Glomerular endothelial cell (primary cell): ENCODE results near the gene NUDT5. TPM values are rescaled to one million over a fixed set of nuclear protein-coding genes. Genes with fewer than 3 reads are reported as not detected.
"Not testable (repeated sequence)": the region's sequence is repeated elsewhere in the genome, so short reads cannot be mapped to it uniquely, and the experiment has no call there.

Experiments
- DNase-seq: peaks from one replicate; pipeline ENCODE4 v3.0.0-alpha.2; 2011; ENCODE audit warnings: low read depth, low spot score; ENCODE audit errors: extremely low read depth
- total RNA-seq: library from RNA; depleted of rRNA; stranded (reverse); fragments of >200 nt; gene quantifications from 2 replicates; pipeline ENCODE4 v1.2.3, GENCODE V29; 2015

Gene NUDT5
- total RNA-seq, 1 donor from 2014 or later, result 63.9 TPM

- DNase-seq, result no peak
Measured at GRCh38 chr10:12207114-12207513, 11.4 kb upstream of the NUDT5 start.

- DNase-seq, result no peak
Measured at GRCh38 chr10:12205082-12205481, 9.4 kb upstream of the NUDT5 start.

GRCh38 chr10:12202226-12202625, 6.5 kb upstream of the NUDT5 start:
- DNase-seq, result no peak

- no peak for DNase-seq
Measured at GRCh38 chr10:12201543-12201942, 5.9 kb upstream of the NUDT5 start.

DNA sequence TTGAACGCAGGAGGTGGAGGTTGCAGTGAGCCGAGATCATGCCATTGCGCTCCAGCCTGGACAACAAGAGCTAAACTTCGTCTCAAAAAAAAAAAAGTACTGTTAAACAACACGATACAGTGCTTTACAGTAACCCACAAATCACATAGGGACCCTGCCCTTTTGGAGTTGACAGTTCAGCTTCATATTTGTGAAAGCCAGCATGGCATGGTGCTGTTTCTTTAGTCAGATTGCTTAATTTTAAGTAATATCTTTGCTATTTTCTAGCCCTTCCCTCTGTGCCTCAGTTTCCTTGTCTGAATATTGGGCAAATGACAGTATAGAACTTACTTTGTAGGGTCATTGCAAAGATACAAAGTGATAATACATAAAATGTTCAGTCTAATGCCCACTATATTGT, 5.2 kb upstream of the NUDT5 start:
- no peak for DNase-seq

DNA sequence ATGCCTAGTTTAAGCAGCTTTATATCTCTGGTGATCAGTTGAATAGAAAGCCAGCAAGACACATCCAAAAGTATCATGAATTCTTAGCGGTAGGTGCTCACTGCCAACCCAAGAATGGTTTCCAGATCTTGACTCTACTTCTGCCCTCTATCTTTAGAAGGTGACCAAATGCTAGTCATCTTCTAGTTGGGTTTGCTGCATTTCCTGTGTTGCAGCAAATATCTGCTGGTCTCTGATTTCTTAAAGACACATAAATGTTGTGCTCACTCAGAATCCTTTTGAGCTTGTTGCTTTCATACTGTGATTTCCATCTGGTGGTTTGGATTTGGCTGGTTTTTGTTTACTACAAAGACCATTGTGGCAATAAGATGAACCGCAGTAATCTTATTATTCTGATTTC, 2.5 kb upstream of the NUDT5 start:
- DNase-seq, result no peak

DNA sequence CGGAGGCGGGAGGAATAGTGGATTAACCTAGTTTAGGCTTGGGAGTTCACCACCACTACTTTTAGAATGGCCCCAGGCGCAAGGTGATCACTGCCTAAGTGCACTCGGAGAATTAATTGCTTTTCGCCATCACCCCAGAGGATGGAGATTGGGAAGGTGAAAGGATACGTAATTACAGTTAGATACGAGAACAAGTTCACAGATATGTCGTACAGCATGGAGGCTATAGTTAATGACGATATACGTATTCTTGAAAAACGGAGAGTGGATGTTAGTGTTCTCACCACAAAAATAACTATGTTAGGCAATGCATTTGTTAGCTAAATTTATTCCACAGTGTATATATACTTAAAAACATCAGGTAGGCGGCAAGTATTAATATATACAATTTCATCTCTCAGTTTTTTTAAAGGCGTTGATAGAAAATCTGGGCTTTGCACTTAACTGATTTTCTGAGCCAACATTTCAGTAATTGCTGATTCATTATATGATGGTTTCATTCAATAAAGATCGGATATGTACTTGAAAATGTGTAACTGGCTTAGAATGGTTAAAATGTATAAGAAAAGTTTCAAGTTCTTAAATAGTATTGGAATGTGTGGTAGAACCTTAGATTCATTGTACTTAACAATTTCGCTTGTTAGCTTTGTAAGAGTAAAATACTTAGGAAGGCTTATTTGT, 980 bp upstream of the NUDT5 start:
- DNase-seq, result no peak

DNA sequence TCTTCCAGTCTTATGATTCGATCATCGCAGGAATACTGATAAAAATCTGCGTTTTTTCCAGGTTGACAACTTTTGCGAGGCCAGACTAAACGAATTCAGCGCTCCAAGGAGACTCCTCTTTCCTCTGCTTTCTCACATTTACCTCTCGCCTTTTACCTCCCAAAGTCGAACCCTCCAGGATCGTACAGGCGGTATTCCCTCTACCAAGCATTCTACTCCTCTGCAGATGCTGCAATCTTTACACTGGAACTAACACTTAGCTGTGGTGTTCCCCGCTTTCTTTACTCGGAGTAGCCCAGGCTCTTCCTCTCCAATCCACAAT, 449 bp downstream of the NUDT5 start:
- no peak for DNase-seq

DNA sequence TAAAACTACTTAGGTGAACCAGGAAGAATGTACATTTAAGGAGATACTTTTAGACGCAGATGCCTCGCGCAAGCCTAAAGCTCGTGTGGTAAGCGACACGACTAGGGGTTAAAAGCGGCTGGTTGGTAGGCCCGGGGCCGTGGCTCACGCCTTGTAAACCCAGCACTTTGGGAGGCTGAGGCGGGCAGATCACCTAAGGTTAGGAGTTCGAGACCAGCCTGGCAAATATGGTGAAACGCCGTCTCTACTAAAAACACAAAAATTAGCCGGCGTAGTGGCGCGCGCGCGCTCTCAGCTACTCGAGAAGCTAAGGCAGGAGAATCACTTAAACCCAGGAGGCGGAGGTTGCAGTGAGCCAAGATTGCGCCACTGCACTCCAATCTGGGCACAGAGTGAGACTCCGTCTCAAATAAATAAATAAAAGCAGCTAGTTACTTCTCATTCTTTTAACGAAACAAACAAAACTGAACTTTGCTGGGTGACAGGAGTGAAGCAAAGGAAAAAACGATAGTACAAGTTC, 879 bp downstream of the NUDT5 start:
- no peak for DNase-seq

- no peak for DNase-seq
Measured at GRCh38 chr10:12193193-12193592, 2.5 kb downstream of the NUDT5 start.

DNA sequence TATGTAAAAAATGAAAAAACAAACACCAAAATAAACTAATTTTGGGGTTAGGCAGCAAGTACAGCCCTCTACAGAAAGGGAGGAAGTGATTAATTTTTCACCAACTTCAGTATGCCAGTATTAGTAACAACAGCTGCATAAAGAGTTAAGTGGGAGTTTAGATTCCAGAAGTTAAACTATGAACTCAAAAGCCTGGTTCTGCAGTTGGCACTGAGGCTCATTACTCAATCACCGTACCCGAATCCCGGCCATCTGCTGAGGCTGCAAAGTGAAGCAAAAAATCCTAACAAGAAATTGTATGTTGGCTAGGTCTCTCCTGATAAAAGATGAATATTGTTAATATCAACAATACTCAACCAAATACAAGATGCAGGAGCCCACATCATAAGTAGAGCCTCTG, 4.0 kb downstream of the NUDT5 start:
- no peak for DNase-seq

DNA sequence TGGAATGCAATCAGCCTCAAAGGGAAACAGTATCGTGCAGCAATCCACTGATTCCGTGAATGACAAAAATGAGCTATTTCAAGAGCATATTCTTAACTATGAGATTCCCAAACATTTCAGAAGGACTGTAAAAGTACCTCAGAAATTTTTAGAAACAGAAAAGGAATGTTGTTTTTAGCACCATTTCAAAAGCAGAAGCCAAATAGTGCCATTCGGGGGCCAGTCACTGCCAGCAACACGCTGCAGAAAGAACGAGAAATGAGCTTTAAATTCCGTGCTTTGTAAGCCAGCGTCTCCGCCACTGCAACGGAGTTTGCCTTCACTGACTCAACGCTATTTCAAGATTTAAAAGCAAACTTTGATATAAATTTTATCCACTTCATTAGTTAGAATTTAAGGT, 6.3 kb downstream of the NUDT5 start:
- DNase-seq, result no peak

DNA sequence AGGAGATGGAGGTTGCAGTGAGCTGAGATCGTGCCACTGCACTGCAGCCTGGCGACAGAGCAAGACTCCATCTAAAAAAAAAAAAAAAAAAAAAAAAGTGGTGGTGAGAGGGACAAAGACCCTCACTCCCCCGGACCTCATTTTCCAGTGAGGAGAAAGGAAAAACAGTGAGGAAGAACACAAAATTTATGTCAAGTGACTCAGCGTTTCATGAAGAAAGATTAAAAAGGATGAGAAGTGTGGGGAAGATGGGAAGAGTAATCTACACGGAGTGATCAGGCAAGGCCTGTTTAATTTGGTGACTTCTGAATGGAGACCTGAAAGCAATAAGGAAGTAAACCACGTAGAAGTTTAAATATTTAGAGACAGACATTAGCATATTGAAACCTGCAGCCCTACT, 7.0 kb downstream of the NUDT5 start:
- DNase-seq, result no peak

- DNase-seq, result no peak
Measured at GRCh38 chr10:12187321-12187905, 8.3 kb downstream of the NUDT5 start.

- DNase-seq, result no peak
Measured at GRCh38 chr10:12186323-12186722, 9.4 kb downstream of the NUDT5 start.

DNA sequence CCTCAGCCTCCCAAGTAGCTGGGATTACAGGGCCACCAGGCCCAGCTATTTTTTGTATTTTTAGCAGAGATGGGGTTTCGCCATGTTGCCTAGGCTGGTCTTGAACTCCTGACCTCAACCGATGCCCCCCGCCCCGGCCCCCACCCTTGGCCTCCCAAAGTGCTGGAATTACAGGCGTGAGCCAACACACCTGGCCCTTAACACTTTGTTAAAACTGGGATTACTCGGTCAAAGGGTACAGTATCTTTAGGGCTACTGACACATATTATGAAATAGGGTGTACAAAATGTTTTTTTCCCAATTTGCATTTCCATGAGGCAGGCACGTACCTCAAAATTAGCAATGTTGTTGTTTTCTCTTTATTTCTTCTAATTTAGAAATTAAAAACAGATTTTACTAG, 11.5 kb downstream of the NUDT5 start:
- no peak for DNase-seq

DNA sequence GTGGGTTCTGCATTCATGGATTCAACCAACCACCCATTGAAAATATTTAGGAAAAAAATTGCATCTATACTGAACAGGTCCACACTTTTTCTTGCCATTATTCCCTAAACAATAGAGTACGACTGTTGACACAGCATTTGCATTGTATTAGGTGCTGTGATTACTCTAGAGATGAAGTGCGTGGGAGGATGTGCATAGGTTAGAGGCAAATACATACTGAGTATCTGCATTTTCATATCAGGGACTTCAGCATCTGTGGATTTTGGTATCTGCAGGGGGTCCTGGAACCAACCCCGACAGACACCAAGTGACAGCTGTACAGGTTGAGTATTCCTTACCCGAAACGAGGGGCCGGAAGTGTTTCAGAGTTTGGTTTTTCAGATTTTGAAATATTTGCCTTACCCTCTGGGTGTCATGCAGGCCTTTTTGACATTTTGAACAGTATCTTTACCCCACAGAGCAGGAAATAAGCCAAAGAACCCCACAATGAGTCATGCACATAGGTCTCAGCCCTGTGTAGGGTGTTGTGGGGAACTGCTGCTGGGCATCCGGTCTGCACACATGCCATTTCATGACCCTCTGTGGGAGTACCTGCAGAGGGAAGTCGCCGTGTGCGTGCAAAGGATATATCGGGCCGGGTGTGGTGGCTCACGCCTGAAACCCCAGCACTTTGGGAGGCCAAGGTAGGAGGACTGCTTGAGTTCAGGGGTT, 14.5 kb downstream of the NUDT5 start:
- no peak for DNase-seq

- no peak for DNase-seq
Measured at GRCh38 chr10:12180221-12180974, 15.3 kb downstream of the NUDT5 start.

DNA sequence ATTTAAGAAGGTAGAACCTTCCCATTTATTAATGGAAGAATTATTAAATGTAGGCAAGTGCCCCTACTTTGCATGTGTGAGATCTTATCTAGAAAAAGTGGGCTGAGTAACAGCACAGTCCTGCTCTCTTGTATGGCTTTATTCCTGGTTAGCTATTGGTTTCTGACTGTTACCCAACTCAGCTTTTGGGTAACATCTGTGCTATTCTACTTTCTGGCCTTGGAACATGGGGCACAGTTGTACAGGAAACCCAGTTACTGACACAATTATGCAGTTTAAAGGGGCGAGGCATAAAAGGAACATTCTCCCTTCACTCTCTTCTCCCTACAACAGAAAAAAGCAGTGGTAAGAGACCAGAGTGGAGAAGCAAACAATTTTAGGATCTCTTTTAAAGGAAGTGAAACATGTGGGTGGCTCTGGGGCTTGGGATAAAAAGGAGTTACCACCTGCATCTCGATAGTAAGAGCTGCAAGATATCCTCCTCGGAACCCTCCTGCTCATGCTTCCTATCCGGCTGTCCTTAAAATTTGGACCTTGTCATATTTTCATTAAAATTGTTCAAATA, 16.0 kb downstream of the NUDT5 start:
- DNase-seq, result no peak

- DNase-seq, result no peak
Measured at GRCh38 chr10:12177642-12178041, 18.0 kb downstream of the NUDT5 start.

- not testable (repeated sequence) for DNase-seq
Measured at GRCh38 chr10:12171512-12171911, 24.2 kb downstream of the NUDT5 start.
